ENCODE data around the gene TUSC2. TPM values are rescaled to one million over a fixed set of nuclear protein-coding genes. Genes with fewer than 3 reads are reported as not detected.

The TUSC2 gene
- total and polyA plus RNA-seq, 2 of the 13 experiments (the other 11 are each of a cell fraction or from before 2014, with no cell fraction given): 36.7 to 39.1 TPM

DNA sequence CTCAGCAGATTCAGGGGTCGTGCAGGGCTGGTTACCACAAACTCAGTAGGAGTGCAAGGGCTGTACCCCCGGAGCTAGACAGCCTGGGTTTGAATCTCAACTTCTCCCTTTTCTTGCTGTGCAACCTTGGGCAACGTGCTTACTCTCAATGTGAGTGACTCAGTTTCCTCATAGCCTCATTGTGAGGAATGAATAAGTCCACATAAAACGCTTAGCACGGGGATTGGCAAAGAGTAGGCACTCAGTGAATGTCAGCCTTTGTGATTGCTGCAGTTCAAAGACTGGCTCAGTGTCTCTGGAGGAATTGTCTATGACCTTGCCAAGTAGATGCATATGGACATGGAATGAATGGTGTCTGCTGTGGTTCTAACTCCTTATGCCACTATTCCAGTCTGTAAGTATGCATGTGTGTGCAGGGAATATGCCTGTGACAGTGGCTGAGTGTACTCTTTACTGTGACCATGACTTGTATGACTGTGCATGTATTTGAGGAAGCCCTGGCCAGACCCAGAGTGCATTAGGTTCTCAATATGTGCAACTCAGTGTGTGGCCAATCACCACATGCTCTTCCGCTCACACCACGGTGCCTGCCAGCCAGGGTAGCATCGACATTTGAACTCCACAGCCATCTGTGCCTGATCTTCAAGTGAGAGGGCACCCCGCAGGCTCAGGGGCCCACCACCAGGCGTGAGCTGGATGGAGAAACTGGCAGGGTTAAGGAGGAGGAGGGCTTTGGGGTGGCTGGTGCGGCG lies 27.9 kb downstream of the TUSC2 start:
- BruUV-seq (replicated peaks): TSS peak; percentile 92
- WGBS (ENCODE audit: low lambda C conversion rate): 66% methylated on average over 11 of the region's 12 CpGs
- no peak for FAIRE-seq
- no peak for ATAC-seq
- H4K20me1 ChIP-seq (ENCODE audit: insufficient read depth, low read length): peaks cover 11% of the 10 kb centered on the region
- CTCF ChIA-PET (ENCODE audit: low intra/inter-chr PET ratio, low total read pairs): interaction anchor here (1.5 kb wide), 1 partner anchor 21 kb away, joined by 3 read pairs; no protein-coding TSS in a partner anchor
- no peak overlapping the region for H2AFZ ChIP-seq (ENCODE audit: low read length)
- peaks cover 61% of the 10 kb centered on the region for H3K4me1 ChIP-seq (ENCODE audit: insufficient read depth, low read length)
- peak overlapping the region; percentile 86 for H3K4me2 ChIP-seq (ENCODE audit: low read depth, low read length)
- no peaks in the 10 kb centered on the region for H3K9me3 ChIP-seq (ENCODE audit: low read length)
- peak overlapping the region; percentile 87 for H3K27ac ChIP-seq (ENCODE audit: extremely low read length, insufficient read depth, low read length)
- no peaks in the 10 kb centered on the region; a peak in 1 of 5 replicates for H3K27me3 ChIP-seq (ENCODE audit: control insufficient read depth in 1 of 2, insufficient read depth in 2 of 2, low read length in 2 of 2)
- no peak for DNase-seq (ENCODE audit: low spot score)
- intact Hi-C loops (cut with micrococcal nuclease; ENCODE audit: unreplicated experiment) (loop anchor here (1.0 to 5.0 kb wide), 2 partner anchors 21 to 38 kb away; no protein-coding TSS in a partner anchor), in situ Hi-C loops (cut with HindIII; ENCODE audit: extremely low pct_ligation_motif_present, low pct_unique_long_range_greater_than_20kb) (no loop called here)
- peak overlapping the region; percentile 63 for H3K9ac ChIP-seq (ENCODE audit: insufficient read depth, low read depth, low read length)
- H3K79me2 ChIP-seq (ENCODE audit: insufficient read depth, low read length): peaks cover 36% of the 10 kb centered on the region
- peak overlapping the region; percentile 48 to 53 (median 50) for H3K4me3 ChIP-seq (replicated peaks in 1 of 3; ENCODE audit: insufficient read depth in 1 of 3, low read depth in 2 of 3, low read length in 3 of 3)
- POLR2A ChIA-PET: interaction anchor here (0.5 to 7.9 kb wide), 26 partner anchors 7 to 105 kb away, joined by 3 to 222 read pairs (median 6); partner anchors contain the start of genes CYB561D2, GNAI2, HYAL2 and IFRD2
- H3K36me3 ChIP-seq (replicated peaks in 1 of 2; ENCODE audit: control insufficient read depth in 1 of 2, insufficient read depth in 2 of 2, low read length in 2 of 2): peaks cover 1 to 3% of the 10 kb centered on the region in 2 experiments; a peak in 2 of 5 replicates
- no peak for TF ChIP-seq ZNF367 (CRISPR knock-in tag; IDR thresholded peaks at IDR 0.05; ENCODE audit: borderline replicate concordance)
- peak; percentile 53; the same call in 1 of the 2 replicates for TF ChIP-seq NFKB2 (CRISPR knock-in tag; IDR thresholded peaks at IDR 0.05; ENCODE audit: borderline replicate concordance)
- no peak for TF ChIP-seq NR3C1 (CRISPR knock-in tag; IDR thresholded peaks at IDR 0.05)
- TF ChIP-seq ZNF570 (CRISPR knock-in tag; IDR thresholded peaks at IDR 0.05; ENCODE audit: borderline replicate concordance): no peak
- no peak for TF ChIP-seq SMAD3 (CRISPR knock-in tag; IDR thresholded peaks at IDR 0.05)
- TF ChIP-seq, protein P1, sequence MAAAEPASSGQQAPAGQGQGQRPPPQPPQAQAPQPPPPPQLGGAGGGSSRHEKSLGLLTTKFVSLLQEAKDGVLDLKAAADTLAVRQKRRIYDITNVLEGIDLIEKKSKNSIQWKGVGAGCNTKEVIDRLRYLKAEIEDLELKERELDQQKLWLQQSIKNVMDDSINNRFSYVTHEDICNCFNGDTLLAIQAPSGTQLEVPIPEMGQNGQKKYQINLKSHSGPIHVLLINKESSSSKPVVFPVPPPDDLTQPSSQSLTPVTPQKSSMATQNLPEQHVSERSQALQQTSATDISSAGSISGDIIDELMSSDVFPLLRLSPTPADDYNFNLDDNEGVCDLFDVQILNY (CRISPR knock-in tag; conservative IDR thresholded peaks at IDR 0.05): no peak
- TF ChIP-seq TRAFD1 (CRISPR knock-in tag; IDR thresholded peaks at IDR 0.05; ENCODE audit: borderline replicate concordance): no peak
- TF ChIP-seq MAFG (CRISPR knock-in tag; IDR thresholded peaks at IDR 0.05): no peak
- no peak for TF ChIP-seq ZNF510 (CRISPR knock-in tag; IDR thresholded peaks at IDR 0.05; ENCODE audit: low read depth)
- TF ChIP-seq GATAD1 (CRISPR knock-in tag; IDR thresholded peaks at IDR 0.05): no peak
- peak; percentile 47; the same call in 1 of the 2 replicates for TF ChIP-seq ZNF768 (CRISPR knock-in tag; IDR thresholded peaks at IDR 0.05)
- no peak for TF ChIP-seq FIP1L1 (IDR thresholded peaks at IDR 0.05; ENCODE audit: borderline replicate concordance, insufficient read depth, low read depth, low read length)
- no peak; a peak in 1 of 4 replicates for TF ChIP-seq POLR2A (IDR thresholded peaks at IDR 0.05; ENCODE audit: insufficient read depth in 1 of 2, low read depth in 2 of 2, low read length in 2 of 2)
- no peak for TF ChIP-seq IKZF4 (CRISPR knock-in tag; IDR thresholded peaks at IDR 0.05; ENCODE audit: borderline replicate concordance, low read depth, not compliant biosample characterization)
- TF ChIP-seq ZFP62 (CRISPR knock-in tag; IDR thresholded peaks at IDR 0.05): no peak
- no peak for TF ChIP-seq ELF4 (CRISPR knock-in tag; IDR thresholded peaks at IDR 0.05; ENCODE audit: borderline replicate concordance)
- TF ChIP-seq ZNF557 (CRISPR knock-in tag; IDR thresholded peaks at IDR 0.05): peak; percentile 15; the same call in 1 of the 2 replicates
- TF ChIP-seq, protein P2, sequence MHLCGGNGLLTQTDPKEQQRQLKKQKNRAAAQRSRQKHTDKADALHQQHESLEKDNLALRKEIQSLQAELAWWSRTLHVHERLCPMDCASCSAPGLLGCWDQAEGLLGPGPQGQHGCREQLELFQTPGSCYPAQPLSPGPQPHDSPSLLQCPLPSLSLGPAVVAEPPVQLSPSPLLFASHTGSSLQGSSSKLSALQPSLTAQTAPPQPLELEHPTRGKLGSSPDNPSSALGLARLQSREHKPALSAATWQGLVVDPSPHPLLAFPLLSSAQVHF (CRISPR knock-in tag; IDR thresholded peaks at IDR 0.05): 0 out of 2 replicates have a peak, but pooled peaks have one; percentile 38
- TF ChIP-seq ZFP90 (CRISPR knock-in tag; IDR thresholded peaks at IDR 0.05; ENCODE audit: borderline replicate concordance): 0 out of 2 replicates have a peak, but pooled peaks have one; percentile 15

All from HepG2 (cell line).